Fibroblast of skin of abdomen (primary cell): ENCODE data around the gene PIK3CD.
"Not testable (repeated sequence)": the region's sequence is repeated elsewhere in the genome, so short reads cannot be mapped to it uniquely, and the experiment has no call there.

ENCODE experiments used
- DNase-seq: peaks from one replicate; pipeline ENCODE4 v3.0.0-alpha.2; 2013

PIK3CD gene

DNA sequence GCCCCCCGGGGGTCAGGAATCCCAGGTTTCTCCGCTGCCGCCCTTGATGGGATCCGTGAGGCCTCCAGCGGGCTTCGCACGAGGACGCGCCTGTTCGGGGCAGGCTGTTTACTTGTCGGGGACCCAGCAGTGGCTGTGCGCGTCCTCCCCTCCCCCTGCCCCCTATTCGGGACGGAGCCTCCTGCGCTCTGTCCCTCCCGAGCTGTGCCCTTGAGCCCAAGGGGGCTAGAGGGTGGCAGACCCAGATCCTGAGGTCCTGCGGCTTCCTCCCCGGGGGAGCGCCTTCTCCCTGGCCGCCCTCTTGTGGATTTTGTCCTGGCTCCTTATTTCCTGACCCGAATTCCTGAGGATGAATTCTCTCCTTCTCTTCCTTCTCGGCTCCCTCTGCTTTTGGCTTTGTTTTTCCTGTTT, 38.4 kb downstream of the PIK3CD start:
- DNase-seq, result peak; percentile 21

DNA sequence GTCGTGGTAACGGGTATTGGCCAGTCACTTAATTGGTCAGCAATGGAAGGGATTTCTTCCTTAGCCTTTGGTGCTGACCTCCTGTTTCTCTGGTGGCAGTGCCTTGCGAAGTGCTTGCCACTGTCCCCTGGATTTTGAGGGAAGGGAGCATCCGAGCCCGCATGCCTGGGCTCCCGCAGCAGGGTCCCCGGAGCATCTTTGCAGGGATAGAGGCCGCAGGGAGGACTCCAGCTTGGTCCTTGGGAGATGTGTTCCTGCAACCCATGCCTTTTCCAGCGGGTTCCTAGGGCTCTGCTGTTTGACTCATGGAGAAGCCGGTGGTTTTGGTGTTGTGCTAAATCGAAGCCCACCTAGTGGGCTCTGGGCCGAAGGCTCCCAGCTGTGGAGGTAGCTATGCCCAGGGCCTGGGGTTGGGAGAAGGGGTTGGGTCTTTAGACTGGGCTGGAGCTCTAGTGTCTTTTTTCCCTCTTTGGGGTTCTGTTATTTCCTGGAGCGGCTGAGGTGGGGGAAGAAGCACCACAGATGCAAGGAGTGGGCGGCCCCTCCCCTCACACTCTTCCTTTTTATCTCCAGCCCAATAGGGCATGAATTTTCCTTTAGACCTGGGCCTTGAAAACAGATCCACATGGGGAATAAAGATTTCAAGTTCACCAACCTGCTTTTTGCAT, 39.0 kb downstream of the PIK3CD start:
- DNase-seq, result no peak

DNA sequence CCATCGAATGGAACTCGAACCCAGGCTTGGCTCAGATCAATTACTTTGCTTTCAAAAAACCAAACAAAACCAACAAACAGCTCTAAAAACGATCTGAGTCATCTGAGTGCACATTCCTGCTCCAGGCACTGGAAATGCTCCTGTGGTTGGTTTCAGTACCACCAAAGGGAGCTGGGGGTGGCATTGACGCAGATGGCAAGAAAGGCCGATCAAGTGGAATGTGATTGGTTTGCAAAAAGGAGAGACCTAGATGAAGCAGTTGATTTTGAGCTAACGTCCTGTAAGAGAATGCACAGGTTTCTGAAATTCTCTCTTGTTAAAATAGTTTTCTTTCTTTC, 39.5 kb downstream of the PIK3CD start:
- no peak for DNase-seq

DNA sequence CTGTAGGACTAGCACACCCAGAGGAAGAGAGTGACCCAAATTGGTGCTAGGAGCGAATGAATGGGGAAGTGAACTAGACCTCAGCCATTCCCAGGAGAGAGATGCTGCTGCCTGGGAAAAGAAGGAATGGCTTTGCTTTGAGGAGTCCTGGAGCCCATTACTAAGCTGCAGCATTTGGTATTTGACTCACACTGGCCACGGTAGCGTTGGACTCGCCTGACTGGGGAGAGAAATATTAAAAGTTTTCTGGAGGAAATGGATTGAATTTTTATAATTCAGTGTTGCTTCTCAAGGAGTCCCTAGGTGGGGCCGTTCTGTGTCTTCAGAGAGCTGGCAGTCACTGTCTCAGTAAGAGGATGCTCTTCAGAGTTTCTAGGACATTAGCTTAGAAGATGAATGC, 40.2 kb downstream of the PIK3CD start:
- no peak for DNase-seq

DNA sequence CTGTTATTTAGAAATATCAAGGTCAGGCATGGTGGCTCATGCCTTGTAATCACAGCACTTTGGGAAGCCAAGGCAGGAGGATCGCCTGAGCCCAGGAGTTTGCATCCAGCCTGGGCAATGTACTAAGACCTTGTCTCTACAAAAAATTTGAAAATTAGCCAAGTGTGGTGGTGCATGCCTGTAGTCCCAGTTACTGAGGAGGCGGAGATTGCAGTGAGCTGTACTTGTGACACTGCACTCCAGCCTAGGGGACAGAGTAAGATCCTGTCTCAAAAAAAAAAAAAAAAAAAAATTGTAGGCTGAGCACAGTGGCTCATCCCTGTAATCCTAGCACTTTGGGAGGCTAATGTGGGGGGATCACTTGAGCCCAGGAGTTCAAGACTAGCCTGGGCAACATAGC, 45.3 kb downstream of the PIK3CD start:
- no peak for DNase-seq

DNA sequence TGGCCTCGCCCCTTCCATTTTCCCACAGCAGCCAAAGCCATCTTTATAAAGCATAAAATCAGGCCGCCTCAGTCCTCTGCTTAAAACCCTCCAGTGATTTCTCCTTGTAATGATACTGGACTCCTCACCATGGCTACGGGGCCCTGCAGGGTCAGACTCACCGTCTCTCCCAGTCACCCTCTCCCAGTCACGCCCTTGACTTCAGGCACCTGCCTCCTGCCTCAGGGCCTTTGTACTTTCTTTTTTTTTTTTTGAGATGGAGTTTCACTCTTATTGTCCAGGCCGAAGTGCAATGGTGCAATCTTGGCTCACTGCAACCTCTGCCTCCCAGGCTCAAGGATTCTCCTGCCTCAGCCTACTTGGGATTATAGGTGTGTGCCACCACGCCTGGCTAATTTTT, 47.8 kb downstream of the PIK3CD start:
- no peak for DNase-seq

DNA sequence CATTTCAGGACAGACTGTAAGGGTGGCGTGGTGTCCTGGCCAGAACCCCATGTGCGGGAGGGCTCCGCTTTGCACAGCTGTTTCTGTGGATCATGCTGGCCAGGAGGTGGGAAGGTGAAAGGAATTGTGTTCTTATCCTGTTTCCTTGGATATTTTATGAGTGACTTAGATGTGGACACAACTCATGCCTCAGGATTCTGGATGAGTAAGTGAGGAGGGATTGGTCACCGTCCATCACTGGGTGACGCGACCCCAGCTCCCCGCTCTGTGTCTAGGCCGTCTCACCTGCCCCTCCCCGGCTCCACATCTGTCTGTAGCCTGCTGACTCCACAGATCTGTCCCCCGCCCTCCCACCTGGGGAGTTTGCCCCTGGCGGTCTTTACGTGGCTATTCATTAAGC, 48.8 kb downstream of the PIK3CD start:
- peak; percentile 84 for DNase-seq

DNA sequence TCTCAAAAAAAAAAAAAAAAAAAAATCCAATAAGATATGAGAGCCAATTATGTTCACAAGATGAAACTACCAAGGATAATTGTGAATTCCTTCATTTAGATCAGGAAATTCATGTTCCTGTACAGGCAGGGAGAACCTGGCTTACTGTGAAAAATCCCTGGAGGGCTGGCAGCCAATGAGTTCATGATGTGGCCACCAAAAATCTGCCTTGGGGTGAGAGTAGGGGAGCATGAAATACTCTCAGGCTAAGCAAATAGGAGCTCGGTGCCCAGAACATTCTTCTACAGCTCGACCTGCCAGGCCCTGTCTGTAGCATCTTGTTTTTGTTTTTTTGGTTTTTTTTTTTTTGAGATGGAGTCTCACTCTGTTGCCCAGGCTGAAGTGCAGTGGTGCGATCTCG, 50.1 kb downstream of the PIK3CD start:
- DNase-seq, result no peak

DNA sequence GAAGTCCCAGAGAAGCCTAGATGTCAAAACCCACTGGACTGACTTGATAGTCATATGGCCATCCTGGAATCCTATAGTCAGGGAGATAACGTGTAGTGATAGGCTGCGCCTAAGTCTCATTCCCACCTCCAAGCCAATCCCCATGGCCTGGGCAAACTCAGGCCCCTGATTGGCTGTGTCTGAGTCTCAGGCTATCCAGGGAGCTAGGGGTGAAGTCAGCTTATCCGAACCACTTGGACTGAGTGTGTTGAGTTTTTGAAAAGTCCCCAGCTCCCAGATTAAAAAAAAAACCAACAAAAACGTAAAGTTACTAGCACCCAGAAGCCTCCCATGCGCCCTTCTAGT, 51.6 kb downstream of the PIK3CD start:
- no peak for DNase-seq

DNA sequence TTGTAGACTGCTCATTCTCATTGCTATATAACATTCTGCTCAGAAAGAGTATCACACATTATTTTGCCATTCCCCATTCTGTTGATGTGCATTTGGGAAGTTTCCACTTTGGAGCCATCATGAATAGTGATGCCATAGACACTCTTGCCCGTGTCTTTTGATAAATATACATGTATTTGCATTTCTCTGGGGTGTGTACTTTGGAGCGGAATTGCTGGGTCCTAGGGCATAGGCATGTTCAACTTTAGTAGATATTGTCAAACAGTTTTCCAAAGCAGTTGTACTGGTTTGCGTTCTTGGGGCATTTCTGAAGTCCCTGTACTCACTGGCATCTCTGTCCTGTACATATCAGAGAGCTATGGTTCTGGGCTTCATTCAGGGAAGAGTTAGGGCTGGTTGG, 52.1 kb downstream of the PIK3CD start:
- DNase-seq, result no peak

DNA sequence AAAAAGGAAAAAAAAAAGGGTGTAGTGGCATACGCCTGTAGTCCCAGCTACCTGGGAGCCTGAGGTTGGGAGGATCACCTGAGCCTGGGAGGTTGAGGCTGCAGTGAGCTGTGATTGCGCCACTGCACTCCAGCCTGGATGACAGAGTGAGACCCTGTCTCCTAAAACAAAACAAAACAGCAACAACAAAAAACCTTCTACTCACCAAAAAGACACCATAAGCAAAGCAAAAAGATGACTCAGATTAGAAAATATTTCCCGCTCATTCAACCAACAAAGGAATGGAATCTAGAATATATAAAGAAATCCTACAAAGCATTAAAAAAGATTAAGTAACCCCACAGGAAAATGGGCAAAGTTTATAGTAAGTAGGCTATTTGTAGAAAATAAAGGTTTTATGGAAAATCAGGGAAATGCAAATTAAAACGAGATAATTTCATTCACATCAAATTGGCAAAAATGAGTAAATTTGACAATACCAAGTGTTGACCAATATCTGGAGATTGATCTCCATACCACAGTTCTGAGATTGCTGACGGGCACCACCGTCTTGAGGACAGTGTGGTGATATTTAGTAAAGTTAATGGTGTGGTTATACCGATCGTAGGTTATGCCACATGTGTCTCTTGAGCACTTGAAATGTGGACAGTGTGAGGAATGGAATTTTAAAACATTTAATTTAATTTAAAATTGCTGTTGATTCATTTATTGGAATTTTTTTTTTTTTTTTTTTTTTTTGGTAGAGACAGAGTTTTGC, 54.0 kb downstream of the PIK3CD start:
- peak; percentile 46 for DNase-seq

DNA sequence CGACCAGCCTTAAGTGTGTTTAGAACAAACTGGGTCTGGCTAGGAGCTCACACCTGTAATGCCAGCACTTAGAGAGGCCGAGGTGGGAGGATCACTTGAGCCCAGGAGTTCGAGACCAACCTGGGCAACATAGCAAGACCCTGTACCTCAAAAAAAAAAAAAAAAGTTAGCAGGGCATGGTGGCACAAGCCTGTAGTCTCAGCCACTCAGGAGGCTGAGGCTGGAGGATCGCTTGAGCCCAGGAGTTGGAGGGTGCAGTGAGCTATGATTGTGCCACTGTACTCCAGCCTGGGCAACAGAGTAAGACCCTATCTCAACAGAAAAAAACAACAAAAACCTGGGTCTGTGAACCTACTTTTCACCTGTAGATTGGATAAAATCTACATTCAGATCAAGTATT, 54.6 kb downstream of the PIK3CD start:
- no peak for DNase-seq

DNA sequence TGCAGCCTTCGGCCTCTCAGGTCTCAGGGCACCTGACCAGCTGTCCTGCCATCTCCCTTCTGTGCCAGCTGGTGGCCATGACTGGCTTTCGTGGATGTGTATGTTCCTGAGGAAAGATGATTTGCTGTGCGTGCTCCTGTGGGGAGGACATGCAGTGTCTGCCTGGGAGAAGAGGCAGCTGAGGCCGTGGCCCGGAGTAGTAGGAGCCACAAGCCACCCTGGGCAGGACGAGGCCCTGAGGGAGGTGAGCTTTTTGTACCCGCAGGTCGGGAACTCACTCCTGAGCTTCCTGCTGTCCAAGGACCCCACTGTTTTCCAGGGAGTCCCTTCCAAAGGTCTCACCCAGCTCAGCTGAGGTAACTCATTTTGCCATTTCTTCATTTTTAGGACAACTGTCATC, 58.5 kb downstream of the PIK3CD start:
- DNase-seq, result no peak

DNA sequence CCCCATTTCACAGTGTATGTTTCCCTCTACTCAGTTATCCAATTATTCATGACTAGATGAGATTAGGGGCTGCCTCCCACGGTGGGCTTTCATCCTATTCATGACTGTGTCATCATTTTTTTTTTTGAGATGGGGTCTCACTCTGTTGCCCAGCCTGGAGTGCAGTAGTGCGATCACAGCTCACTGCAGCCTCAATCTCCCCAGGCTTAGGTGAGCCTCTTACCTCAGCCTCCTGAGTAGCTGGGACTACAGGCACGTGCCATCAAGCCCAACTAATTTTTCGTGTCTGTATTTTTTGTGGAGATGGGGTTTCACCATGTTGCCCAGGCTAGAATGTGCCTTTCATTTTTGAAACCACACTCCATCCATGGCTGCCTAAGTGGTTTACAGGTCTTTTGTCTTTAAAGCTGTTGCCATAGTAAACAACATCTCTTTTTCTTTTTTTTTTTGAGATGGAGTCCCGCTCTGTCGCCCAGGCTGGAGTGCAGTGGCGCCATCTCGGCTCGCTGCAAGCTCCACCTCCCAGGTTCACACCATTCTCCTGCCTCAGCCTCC, 60.0 kb downstream of the PIK3CD start:
- DNase-seq, result no peak

DNA sequence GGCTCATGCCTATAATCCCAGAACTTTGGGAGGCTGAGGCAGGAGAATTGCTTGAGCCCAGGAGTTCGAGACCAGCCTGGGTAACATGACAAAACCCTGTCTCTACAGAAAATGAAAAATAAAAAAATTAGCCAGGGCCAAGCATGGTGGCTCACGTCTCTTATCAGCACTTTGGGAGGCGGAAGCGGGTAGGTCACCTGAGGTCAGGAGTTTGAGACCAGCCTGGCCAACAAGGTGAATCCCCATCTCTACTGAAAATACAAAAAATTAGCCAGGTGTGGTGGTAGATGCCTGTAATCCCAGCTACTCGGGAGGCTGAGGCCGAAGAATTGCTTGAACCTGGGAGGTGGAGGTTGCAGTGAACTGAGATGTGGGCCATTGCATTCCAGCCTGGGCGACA, 61.2 kb downstream of the PIK3CD start:
- not testable (repeated sequence) for DNase-seq

DNA sequence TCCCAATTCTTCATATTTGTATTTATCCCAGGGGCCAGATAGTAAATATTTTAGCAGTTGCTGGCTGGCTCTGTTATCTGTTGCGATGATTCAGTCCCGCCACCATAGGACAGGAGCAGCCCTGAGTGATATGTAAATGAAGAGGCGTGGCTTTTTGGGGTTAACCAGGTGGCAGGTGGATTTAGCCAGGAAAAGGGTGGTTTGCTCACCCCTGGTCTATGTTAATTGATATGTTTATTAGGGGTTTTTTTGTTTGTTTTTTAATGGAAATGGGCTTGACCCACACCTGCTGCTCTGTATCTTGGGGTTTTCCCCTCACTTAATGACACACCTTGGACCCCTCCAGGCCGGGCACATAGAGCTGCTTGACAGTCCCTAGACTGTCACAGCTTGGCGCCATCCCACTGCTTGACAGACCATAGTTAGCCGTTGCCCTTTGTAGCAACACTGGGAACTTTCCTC, 62.8 kb downstream of the PIK3CD start:
- DNase-seq, result no peak

DNA sequence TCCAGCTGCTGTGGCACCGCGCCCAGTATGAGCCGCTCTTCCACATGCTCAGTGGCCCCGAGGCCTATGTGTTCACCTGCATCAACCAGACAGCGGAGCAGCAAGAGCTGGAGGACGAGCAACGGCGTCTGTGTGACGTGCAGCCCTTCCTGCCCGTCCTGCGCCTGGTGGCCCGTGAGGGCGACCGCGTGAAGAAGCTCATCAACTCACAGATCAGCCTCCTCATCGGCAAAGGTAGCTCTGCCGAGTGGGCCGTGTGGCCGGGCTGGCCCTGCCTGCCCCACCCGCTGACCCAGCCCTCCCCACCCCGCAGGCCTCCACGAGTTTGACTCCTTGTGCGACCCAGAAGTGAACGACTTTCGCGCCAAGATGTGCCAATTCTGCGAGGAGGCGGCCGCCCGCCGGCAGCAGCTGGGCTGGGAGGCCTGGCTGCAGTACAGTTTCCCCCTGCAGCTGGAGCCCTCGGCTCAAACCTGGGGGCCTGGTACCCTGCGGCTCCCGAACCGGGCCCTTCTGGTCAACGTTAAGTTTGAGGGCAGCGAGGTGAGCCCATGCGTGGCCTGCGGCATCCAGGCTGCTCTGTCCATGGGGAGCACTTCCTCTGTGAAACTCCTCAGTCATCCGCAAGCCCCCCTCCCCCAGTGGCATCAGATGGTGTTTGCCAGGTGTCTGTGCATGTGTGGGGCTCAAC, 64.2 kb downstream of the PIK3CD start:
- no peak for DNase-seq

DNA sequence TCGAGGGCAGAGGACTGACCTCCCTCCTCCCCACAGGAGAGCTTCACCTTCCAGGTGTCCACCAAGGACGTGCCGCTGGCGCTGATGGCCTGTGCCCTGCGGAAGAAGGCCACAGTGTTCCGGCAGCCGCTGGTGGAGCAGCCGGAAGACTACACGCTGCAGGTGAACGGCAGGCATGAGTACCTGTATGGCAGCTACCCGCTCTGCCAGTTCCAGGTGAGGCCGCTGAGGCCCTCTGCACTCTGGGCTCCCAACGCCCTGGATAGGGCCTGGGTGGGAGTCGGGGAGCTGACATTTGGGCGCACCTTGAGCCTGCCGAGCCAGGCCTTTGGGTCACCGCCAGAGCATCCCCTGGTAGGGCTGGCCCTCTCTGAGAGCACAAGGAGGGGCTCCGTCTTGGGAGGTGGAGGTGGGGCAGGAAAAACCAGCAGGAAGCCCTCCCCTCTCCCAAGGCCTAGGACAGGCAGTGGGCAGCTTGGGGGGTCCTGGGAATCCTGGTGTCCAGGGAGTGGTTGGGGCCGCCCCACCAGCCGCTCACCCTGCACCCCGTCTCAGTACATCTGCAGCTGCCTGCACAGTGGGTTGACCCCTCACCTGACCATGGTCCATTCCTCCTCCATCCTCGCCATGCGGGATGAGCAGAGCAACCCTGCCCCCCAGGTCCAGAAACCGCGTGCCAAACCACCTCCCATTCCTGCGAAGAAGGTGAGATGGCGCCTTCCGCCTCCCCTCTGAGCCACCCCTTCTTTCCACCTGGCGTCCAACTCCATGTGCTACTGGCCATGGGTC, 65.1 kb downstream of the PIK3CD start:
- DNase-seq, result no peak

DNA sequence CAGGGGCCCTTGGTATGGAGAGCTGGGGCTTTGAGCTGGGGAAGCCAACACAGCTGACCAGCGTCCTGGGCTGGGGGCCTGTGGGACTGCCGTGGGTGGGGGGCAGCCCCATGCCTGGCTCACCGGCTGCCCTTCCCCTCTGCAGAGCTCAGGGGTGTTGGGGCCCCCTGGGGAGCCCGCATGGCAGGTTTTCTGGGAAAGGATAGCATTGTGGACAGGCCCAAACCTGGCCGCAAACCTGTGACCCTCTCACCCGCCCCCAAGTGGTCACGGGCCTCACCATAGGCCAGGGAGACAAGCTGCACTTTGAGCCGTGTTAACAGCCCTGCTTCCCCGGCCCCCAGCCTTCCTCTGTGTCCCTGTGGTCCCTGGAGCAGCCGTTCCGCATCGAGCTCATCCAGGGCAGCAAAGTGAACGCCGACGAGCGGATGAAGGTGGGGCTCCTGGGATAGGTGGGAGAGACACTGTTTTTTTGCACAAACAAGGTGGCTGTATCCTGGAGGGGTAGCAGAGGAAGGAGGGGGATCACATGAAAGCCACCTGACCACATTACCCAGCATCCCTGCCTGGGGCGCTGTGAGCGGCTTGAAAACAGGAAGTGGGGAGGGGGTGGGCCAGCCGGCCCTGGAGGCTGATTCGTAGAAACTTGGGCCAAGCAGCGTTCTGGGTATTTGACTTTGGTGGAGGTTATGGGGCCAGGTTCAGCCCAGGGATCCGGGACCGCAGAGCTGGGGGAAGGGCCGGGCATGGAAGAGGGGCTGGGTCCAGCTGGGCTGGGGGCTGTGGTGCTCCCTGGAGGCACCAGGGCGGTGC, 65.9 kb downstream of the PIK3CD start:
- peak; percentile 16 for DNase-seq

DNA sequence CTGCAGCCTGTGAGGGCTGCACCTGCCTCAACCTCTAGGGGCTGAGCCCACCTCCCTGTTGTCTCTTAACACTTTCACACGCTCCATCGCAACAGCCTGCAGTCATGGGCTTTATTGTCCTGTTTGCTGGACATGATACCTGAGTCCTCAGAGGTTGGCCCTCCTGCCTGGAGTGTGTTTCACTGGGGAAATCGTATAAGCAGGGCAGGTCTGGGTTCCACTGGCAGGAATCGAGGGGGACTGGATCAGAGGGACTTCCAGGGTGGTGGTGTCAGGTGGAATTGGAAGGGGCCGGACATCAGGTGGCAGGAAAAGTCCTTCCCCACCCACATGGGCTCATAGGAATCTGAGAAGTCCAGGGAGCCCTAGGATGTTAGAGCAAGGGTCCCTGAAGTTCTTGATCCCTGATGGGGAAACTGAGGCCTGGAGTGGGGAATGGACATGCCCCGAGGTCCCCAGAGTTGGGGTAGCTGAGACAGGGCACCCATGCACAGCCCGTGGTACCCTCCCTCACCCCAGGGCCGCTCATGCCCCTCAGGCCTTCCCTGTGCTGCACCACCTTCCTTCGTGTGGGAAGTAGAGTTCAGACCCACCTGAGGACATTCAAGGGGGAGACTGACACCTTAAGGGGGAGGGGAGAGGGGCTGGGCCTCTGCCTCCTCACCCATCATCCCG, 66.6 kb downstream of the PIK3CD start:
- no peak for DNase-seq

DNA sequence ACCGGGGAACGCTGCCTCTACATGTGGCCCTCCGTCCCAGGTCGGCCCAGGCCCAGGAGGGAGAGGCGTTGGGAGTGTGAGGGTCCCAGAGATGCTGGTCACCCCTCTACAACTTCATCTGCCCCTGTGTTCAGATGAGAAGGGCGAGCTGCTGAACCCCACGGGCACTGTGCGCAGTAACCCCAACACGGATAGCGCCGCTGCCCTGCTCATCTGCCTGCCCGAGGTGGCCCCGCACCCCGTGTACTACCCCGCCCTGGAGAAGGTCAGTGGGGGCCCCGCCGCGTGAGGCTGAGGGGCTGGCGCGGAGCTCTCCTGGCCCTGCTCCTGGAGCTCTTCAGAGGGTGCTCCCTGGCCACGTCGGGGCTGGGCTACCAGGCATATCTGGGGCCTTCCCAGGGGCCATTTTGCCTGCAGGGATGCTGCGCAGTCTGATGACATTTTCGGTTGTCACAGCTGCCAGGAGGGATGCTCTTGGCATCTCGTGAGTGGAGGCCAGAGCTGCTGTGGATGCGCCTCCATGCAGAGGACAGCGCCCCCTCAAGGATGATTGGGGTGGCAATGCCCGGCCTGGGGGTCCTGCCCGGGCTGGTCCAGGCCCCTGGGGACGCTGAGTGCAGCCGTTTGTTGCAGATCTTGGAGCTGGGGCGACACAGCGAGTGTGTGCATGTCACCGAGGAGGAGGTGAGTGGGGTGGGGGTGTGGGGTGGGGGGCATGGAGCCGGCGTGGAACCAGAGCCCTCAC, 68.6 kb downstream of the PIK3CD start:
- DNase-seq, result no peak
